ENCODE measurements around the gene COPZ2. TPM values are rescaled to one million over a fixed set of nuclear protein-coding genes. Genes with fewer than 3 reads are reported as not detected.
"Not testable (repeated sequence)": the region's sequence is repeated elsewhere in the genome, so short reads cannot be mapped to it uniquely, and the experiment has no call there.

COPZ2 gene
- polyA plus RNA-seq, 4 donors: 19.5 to 24.2 (median 19.5) TPM

DNA sequence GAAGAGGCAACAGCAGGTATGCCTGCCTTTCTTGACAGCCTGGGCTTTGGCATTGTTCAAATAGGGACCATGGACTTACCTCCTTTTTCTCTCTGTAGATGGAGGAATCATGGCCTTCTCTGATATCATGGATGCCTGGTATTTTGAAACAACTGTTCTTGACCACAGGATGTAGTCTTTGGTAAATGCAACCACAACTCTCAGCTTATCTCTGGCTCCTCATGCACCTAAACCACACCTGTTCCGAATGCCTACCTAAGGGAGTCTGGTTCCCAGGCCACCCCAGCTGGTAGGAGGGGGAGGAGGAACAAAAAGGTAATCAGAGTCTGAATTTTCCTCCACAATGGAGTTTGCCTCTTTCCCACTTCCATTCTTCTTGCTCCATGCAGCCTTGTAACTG is 47.9 kb downstream of the COPZ2 start:
- no peak for DNase-seq (ENCODE audit: low read depth in 4 of 4, low spot score in 3 of 4)

DNA sequence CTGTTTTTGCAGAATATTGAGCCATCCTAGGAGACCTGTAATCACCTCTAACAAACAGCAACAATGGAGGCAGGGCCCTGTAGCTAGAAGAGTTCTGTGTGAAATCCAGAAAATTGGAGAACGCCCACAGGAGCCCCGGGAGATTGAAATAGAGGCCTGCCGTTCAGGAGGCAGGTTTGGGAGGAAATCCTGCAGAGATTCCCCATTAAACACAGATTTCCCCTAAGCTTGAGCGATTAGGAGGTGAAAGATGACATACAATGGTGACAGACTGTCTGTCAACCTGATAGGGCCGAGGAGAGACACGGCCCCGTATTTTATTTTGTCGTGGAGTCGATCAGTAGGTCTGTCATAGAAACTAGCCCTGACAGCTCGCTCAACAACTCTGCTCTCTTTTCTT is 48.4 kb downstream of the COPZ2 start:
- no peak for DNase-seq (ENCODE audit: low read depth in 4 of 4, low spot score in 3 of 4)

DNA sequence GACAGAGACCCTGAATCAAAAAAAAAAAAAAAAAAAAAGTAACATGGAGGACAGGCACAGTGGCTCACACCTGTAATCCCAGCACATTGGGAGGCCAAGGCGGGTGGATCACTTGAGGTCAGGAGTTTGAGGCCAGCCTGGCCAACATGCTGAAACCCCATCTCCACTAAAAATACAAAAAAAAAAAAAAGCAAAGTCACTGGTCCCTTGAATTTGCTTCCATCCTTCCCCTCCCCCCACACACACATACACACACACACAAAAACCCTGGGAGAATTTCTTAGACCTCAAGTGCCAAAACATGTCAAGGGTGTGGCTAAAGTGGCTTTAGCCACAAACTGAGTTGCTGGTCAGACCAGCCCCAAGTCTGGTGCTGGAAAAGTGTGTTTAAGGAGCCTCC is 49.2 kb downstream of the COPZ2 start:
- not testable (repeated sequence) for DNase-seq (ENCODE audit: low read depth in 4 of 4, low spot score in 3 of 4)

DNA sequence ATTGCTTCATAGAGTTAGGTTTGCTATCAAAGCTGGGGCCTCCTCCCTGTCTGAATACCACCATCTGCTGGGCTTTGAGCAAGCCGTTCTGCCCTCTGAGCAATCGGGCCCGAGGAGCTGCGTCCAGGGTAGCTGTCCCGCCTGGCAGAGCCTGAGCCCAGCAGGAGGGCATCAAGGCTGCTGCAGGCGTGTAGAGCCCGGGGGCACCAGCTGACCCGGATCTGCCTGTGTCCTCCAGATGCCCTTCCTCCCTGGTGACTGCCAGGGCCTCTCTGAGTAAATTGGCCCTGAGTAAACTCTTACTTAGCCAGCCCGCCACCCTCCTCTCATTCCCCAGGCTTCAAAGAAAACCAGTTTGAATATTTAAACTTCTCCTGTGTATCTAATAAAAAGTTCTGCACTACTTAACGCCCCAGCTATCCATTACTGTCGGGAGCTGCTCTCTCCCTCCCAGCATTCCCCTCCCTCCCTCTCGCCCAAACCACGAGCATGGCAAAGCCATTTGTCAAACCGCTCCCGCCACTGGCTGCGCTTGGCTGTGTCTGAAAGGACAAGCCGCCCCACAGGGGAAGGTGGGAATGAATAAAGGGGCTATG is 50.3 kb downstream of the COPZ2 start:
- peak in 1 of 4 donors; percentile 62 for DNase-seq (ENCODE audit: low read depth in 4 of 4, low spot score in 3 of 4)

DNA sequence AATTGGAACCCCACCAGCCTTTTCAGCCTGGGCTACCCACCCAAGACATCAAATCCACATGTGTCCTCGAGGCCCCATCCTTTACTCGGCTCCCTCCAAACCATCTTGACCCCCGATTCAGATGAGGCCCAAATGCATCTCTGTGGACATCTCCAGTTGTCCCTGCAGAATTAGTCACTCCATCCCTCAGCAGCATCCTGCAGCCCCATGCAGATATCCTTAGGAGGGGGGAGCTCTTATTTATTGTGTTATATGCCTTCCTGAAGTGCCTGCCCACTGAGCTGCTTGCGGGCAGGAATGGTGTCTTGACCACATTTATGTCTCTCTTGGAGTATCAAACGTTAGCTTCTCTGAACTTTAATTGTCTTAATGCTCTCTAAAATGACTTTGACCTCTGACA is 51.1 kb downstream of the COPZ2 start:
- DNase-seq (ENCODE audit: low read depth in 4 of 4, low spot score in 3 of 4): no peak

DNA sequence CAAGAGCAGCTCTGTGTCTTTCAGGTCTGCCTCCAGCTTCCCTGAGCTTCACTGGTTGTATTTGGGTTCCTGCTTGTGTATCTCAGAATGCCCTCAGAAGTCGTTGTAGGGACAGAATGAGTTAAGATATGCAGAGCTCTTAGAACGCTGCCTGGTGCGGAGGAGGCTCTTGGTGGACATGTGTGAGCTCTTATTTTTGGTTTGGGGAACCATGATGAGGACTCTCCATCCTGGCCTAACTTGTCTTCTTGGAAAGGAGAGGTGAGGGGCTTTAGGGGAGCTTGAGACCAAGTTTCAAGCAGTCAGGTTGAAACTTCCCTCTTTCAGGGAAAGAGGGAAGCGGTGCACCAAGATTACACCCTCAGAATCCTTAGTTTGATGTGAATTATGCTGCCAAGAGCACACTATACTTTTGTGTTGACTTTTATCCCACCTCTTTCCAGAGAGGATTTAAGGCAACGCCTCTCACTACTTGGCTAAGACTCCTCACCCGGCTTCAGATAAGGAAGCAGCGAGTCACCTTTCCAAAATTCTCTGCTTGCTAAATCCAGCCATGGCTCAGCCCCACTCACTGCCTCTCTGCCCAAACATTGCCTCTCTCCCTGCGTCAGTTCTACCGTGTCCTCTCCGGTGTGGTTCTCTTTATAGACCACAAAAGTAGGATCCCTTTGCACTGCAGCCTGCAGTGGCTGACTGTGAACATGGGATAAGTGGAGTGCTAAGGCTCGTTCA is 53.9 kb downstream of the COPZ2 start:
- DNase-seq (ENCODE audit: low read depth in 4 of 4, low spot score in 3 of 4): no peak

DNA sequence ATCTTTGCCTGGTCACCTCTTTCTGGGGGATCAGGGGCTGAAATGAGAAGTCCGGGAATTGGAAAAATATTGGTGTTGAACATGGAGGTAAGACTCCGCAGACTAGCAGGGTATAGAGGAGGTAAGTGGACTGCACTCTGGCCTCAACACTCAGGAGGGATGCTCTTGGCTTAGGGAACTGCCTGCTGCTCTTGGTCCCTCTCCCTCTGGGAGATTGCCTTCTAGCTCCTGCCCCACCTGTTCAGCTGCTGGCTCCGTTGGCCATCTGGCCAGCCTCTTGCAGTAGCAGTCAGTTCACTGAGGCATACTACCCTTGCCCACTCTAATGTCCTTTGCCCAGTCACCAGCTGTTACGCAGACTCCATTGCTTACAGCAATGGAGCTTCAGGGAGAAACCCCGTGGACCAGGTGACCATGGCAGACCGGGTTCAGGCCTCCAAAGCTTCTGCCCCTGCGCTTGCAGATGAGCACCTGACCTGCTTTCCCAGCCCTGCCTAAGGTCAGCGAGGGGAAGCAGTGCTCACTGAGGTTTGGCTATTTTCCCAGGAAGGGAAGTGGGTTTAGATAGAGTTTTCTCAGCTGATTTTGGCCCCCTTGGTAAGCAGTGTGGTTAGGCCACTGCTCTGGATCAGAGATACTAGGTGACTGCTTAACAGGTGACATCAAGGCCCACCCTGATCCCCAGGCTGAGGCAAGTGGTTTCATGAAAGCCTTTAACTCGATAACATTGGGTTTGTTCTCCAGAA is 54.8 kb downstream of the COPZ2 start:
- no peak for DNase-seq (ENCODE audit: low read depth in 4 of 4, low spot score in 3 of 4)

DNA sequence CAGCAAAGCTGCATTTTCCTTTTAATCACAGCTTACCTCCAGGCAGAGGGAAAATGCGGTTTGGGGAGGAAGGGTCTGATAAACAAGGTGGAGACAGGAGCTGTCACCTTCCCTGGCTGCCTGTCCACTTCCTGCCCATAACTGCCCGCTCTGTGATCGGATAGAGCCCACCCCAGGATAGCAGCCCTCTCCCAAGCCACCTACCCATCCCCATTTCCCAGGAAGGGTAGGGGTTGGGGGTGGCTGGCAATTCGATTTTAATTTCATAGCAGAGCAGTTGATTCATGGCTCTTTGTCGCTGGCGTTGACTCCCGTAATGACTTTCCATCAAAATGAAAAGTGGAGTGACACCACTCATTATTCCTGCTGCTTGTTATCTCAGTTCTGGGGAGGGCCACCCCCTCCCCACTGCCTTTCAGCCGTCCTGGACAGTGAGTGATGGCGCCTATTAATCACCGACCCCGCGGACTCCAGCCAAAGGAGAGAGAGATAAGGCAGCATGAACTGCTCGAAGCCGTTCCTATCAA is 55.4 kb downstream of the COPZ2 start:
- no peak for DNase-seq (ENCODE audit: low read depth in 4 of 4, low spot score in 3 of 4)

DNA sequence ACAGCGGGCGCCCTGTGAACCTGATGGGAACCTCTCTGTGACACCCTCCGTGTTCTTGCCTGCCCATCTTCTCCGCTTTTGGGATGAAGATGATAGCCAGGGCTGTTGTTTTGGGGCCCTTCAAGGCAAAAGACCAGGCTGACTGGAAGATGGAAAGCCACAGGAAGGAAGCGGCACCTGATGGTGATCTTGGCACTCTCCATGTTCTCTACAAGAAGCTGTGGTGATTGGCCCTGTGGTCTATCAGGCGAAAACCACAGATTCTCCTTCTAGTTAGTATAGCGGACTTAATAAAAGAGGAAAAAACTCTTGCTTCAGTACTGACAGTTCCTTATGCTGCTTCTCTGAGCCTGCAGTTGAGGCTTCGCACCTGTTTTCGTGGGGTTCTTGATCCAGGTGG is 56.1 kb downstream of the COPZ2 start:
- DNase-seq (ENCODE audit: low read depth in 4 of 4, low spot score in 3 of 4): no peak

DNA sequence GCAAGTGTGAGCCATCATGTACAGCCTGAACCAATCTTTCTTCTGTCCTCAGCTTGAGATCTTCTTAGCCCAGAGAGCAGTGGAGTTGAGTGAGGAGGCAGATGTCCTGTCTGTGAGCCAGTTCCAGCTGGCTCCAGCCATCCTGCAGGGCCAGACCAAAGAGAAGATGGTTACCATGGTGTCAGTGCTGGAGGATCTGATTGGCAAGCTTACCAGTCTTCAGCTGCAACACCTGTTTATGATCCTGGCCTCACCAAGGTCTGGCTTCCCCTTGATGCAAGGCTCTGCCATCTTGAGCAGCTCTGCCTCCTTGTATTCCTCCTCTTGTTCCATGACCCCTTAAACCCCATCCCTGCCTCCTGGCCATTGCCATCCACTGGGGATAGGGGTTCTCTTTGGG is 57.1 kb downstream of the COPZ2 start:
- DNase-seq (ENCODE audit: low read depth in 4 of 4, low spot score in 3 of 4): no peak

DNA sequence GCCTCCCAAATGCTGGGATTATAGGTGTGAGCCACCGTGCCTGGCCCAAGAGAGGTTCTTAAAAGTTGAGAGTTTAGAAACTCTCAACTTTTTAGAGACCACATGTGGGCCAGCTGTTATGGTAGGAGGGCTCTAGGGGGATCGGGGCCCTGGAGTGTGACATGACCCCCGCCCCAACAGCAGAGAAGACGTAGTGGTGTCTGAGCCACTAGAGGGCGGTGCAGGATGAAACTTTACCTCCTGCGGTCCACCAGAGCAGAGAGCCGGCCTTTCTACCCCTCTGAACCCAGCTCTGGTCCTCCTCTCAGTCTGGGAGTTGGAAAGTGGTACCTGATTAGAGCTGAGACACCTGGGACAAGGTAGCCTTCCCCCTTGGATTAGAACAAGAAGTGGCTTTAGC is 59.3 kb downstream of the COPZ2 start:
- no peak for DNase-seq (ENCODE audit: low read depth in 4 of 4, low spot score in 3 of 4)

Other genes with a start within 250 kb of the COPZ2 start
- gene OSBPL7, start 216.0 kb downstream of the COPZ2 start, polyA plus RNA-seq (ENCODE audit: insufficient read length in 4 of 4): 10 to 100 TPM; 11.4 to 14.1 (median 11.9) TPM
- gene MRPL10, start 206.3 kb downstream of the COPZ2 start, polyA plus RNA-seq (ENCODE audit: insufficient read length in 4 of 4): 10 to 100 TPM; 54.5 to 63.0 (median 55.7) TPM
- 1 to 10 TPM; 1.8 to 2.6 (median 2.3) TPM for gene LRRC46, start 206.1 kb downstream of the COPZ2 start, polyA plus RNA-seq (ENCODE audit: insufficient read length in 4 of 4)
- 10 to 100 TPM; 42.4 to 62.5 (median 60.2) TPM for gene SCRN2, start 196.5 kb downstream of the COPZ2 start, polyA plus RNA-seq (ENCODE audit: insufficient read length in 4 of 4)
- 1 to 10 TPM; 2.3 to 3.3 (median 2.9) TPM for gene SP6, start 186.6 kb downstream of the COPZ2 start, polyA plus RNA-seq (ENCODE audit: insufficient read length in 4 of 4)
- 10 to 100 TPM; 24.3 to 25.7 (median 25.4) TPM for gene SP2, start 141.6 kb downstream of the COPZ2 start, polyA plus RNA-seq (ENCODE audit: insufficient read length in 4 of 4)
- 10 to 100 TPM; 21.1 to 22.6 (median 22.2) TPM for gene PNPO, start 96.2 kb downstream of the COPZ2 start, polyA plus RNA-seq (ENCODE audit: insufficient read length in 4 of 4)
- gene PRR15L, start 79.9 kb downstream of the COPZ2 start, polyA plus RNA-seq (ENCODE audit: insufficient read length in 4 of 4): 10 to 100 TPM; 17.4 to 23.6 (median 22.0) TPM
- 100 to 1,000 TPM; 118 to 153 (median 147) TPM for gene CDK5RAP3, start 66.7 kb downstream of the COPZ2 start, polyA plus RNA-seq (ENCODE audit: insufficient read length in 4 of 4)
- 100 to 1,000 TPM; 219 to 302 (median 264) TPM for gene NFE2L1, start 10.6 kb upstream of the COPZ2 start, polyA plus RNA-seq (ENCODE audit: insufficient read length in 4 of 4)
- gene CBX1, start 63.7 kb upstream of the COPZ2 start, polyA plus RNA-seq (ENCODE audit: insufficient read length in 4 of 4): 100 to 1,000 TPM; 180 to 203 (median 189) TPM
- gene SNX11, start 70.0 kb upstream of the COPZ2 start, polyA plus RNA-seq (ENCODE audit: insufficient read length in 4 of 4): 10 to 100 TPM; 16.9 to 20.1 (median 18.0) TPM